ENCODE data around the gene USF2.
A peak's percentile ranks its signal among the peaks of the same experiment; 100 is the strongest.

USF2 gene

GRCh38 chr19:35327642-35328041 is 58.9 kb downstream of the USF2 start:
- DNase-seq (ENCODE audit: low read depth), result no peak
- peak; percentile 26 for TF ChIP-seq CTCF (IDR thresholded peaks at IDR 0.05; ENCODE audit: low read length, missing control alignments)
- H3K4me3 ChIP-seq (replicated peaks; ENCODE audit: low read depth, low read length), result no peak overlapping the region

- DNase-seq (ENCODE audit: low read depth), result no peak
Observed at GRCh38 chr19:35328851-35329285, 60.1 kb downstream of the USF2 start, which contains the start of gene CD22. Gene CD22, plus strand, starts transcription at chr19:35329187. Its CDS starts 2,854 bp downstream, at chr19:35332041.

GRCh38 chr19:35329323-35329722 is 60.6 kb downstream of the USF2 start:
- no peak for TF ChIP-seq CTCF (IDR thresholded peaks at IDR 0.05; ENCODE audit: low read length, missing control alignments)
- H3K4me3 ChIP-seq (replicated peaks; ENCODE audit: low read depth, low read length), result no peak overlapping the region
- DNase-seq (ENCODE audit: low read depth), result no peak

More at GRCh38 chr19:35328851-35329285, 60.1 kb downstream of the USF2 start, which contains the start of gene CD22:
- TF ChIP-seq CTCF (IDR thresholded peaks at IDR 0.05; ENCODE audit: low read length, missing control alignments), result no peak
- H3K4me3 ChIP-seq (replicated peaks; ENCODE audit: low read depth, low read length), result no peak within 1 kb of the TSS

All from fibroblast of pulmonary artery (primary cell).